ENCODE results near the gene CCDC28B. TPM values are rescaled to one million over a fixed set of nuclear protein-coding genes. Genes with fewer than 3 reads are reported as not detected.

Gene CCDC28B
- total RNA-seq, 2 donors from 2014 or later: 20.0 to 24.6 TPM

Other genes starting within 250 kb of the CCDC28B start
- gene KHDRBS1, start 186.7 kb upstream of the CCDC28B start, total RNA-seq: 100 to 1,000 TPM; 138 to 156 TPM
- gene TMEM39B, start 127.7 kb upstream of the CCDC28B start, total RNA-seq: 10 to 100 TPM; 28.4 to 38.0 TPM
- gene KPNA6, start 92.5 kb upstream of the CCDC28B start, total RNA-seq: 10 to 100 TPM; 63.3 to 65.8 TPM
- 100 to 1,000 TPM in 1 of 2 donors, 10 to 100 TPM in 1; 97.1 to 113 TPM for gene TXLNA, start 20.9 kb upstream of the CCDC28B start, total RNA-seq
- gene IQCC, start 5.1 kb downstream of the CCDC28B start, total RNA-seq: 1 to 10 TPM; 3.7 to 4.6 TPM
- under 1 TPM in 1 of 2 donors, not detected in 1; 0.21 TPM for gene DCDC2B, start 8.5 kb downstream of the CCDC28B start, total RNA-seq
- gene TMEM234, start 21.8 kb downstream of the CCDC28B start, total RNA-seq: 10 to 100 TPM in 1 of 2 donors, 1 to 10 TPM in 1; 9.8 to 10.5 TPM
- 100 to 1,000 TPM; 241 to 276 TPM for gene EIF3I, start 21.8 kb downstream of the CCDC28B start, total RNA-seq
- gene FAM167B, start 46.6 kb downstream of the CCDC28B start, total RNA-seq: 1 to 10 TPM; 1.6 to 1.9 TPM
- 100 to 1,000 TPM; 227 to 254 TPM for gene LCK, start 50.7 kb downstream of the CCDC28B start, total RNA-seq
- 100 to 1,000 TPM; 149 to 157 TPM for gene HDAC1, start 91.5 kb downstream of the CCDC28B start, total RNA-seq
- gene MARCKSL1, start 135.6 kb downstream of the CCDC28B start, total RNA-seq: 10 to 100 TPM; 12.3 to 14.9 TPM
- 10 to 100 TPM in 1 of 2 donors, 1 to 10 TPM in 1; 9.2 to 14.0 TPM for gene FAM229A, start 161.9 kb downstream of the CCDC28B start, total RNA-seq
- gene TSSK3, start 161.9 kb downstream of the CCDC28B start, total RNA-seq: 1 to 10 TPM; 1.2 to 1.9 TPM
- gene BSDC1, start 193.8 kb downstream of the CCDC28B start, total RNA-seq: 10 to 100 TPM; 50.6 to 67.7 TPM